NK-92 treated with Interleukin-12 subunit alpha and Interleukin-12 subunit beta, amount 100 ng/mL, for 24 hours (cell line): ENCODE measurements around the gene LGALS8.
"Not testable (repeated sequence)": the region's sequence is repeated elsewhere in the genome, so short reads cannot be mapped to it uniquely, and the experiment has no call there.

Experiments
- DNase-seq: peaks from one replicate; lab custom pipeline; 2025; lab: John Stamatoyannopoulos, UW

Gene LGALS8

GRCh38 chr1:236540813-236541465 lies 17.2 kb downstream of the LGALS8 start:
- DNase-seq, result no peak

GRCh38 chr1:236541710-236542109 lies 17.9 kb downstream of the LGALS8 start:
- no peak for DNase-seq

GRCh38 chr1:236543065-236543669 lies 19.4 kb downstream of the LGALS8 start:
- no peak for DNase-seq

- no peak for DNase-seq
Observed at GRCh38 chr1:236545621-236546169, 21.9 kb downstream of the LGALS8 start.

GRCh38 chr1:236548452-236548851 lies 24.7 kb downstream of the LGALS8 start:
- no peak for DNase-seq

- no peak for DNase-seq
Observed at GRCh38 chr1:236550961-236551851, 27.4 kb downstream of the LGALS8 start.

- DNase-seq, result no peak
Observed at GRCh38 chr1:236552096-236552495, 28.3 kb downstream of the LGALS8 start.

GRCh38 chr1:236552901-236553300 lies 29.1 kb downstream of the LGALS8 start:
- no peak for DNase-seq

- DNase-seq, result no peak
Observed at GRCh38 chr1:236553370-236553769, 29.6 kb downstream of the LGALS8 start.

- no peak for DNase-seq
Observed at GRCh38 chr1:236556606-236557005, 32.8 kb downstream of the LGALS8 start.

- no peak for DNase-seq
Observed at GRCh38 chr1:236558081-236558480, 34.3 kb downstream of the LGALS8 start.

GRCh38 chr1:236558846-236559245 lies 35.1 kb downstream of the LGALS8 start:
- no peak for DNase-seq

- DNase-seq, result no peak
Observed at GRCh38 chr1:236560213-236560771, 36.5 kb downstream of the LGALS8 start.

- DNase-seq, result no peak
Observed at GRCh38 chr1:236561976-236562375, 38.2 kb downstream of the LGALS8 start.

- no peak for DNase-seq
Observed at GRCh38 chr1:236565530-236565929, 41.7 kb downstream of the LGALS8 start.

GRCh38 chr1:236568285-236568894 lies 44.6 kb downstream of the LGALS8 start:
- DNase-seq, result no peak

GRCh38 chr1:236575523-236575922 lies 51.7 kb downstream of the LGALS8 start:
- DNase-seq, result no peak

- no peak for DNase-seq
Observed at GRCh38 chr1:236576004-236576403, 52.2 kb downstream of the LGALS8 start.

GRCh38 chr1:236577041-236577440 lies 53.3 kb downstream of the LGALS8 start:
- DNase-seq, result not testable (repeated sequence)

GRCh38 chr1:236578661-236579060 lies 54.9 kb downstream of the LGALS8 start:
- no peak for DNase-seq

GRCh38 chr1:236580404-236580803 lies 56.6 kb downstream of the LGALS8 start:
- not testable (repeated sequence) for DNase-seq

GRCh38 chr1:236581528-236581927 lies 57.7 kb downstream of the LGALS8 start:
- DNase-seq, result no peak
